ENCODE data around the gene IFNG.
A peak's percentile ranks its signal among the peaks of the same experiment; 100 is the strongest.
"Not testable (repeated sequence)": the region's sequence is repeated elsewhere in the genome, so short reads cannot be mapped to it uniquely, and the experiment has no call there.

Gene IFNG

DNA sequence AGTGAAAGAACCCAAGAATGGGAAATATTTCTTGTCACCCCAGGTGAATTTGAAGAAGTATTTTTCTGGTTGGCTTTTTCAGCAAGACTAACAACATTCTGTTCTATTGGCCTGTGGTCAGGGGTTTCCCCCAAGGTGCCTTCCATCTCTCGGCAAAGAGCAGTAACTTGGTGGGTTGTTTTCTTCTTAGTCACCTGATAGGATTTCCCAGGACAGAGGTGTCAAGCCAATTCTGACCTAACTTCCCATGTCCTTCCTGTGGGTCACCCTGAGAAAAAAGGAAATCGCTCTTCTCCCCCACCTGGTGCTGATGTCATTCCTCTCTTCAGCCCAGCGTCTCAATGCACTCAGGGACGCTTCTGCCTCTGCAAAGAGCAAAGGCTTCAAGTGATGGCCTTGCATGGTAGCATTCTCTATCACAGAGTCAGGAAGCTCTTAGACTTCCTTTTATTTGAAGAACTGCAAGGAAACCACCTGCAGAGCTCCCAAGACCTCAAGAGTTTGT is 16.1 kb upstream of the IFNG start:
- Mint-ChIP-seq H3K4me3 (no peak overlapping the region), H3K9me3 (peaks cover 6% of the 10 kb centered on the region), H3K27ac (peak overlapping the region; percentile 9), H3K36me3 (ENCODE audit: low read depth) (no peaks in the 10 kb centered on the region), H3K4me1 (peaks cover 10% of the 10 kb centered on the region), H3K27me3 (ENCODE audit: low read depth, poor library complexity) (peaks cover 4% of the 10 kb centered on the region)
- TF ChIP-seq, protein P1, sequence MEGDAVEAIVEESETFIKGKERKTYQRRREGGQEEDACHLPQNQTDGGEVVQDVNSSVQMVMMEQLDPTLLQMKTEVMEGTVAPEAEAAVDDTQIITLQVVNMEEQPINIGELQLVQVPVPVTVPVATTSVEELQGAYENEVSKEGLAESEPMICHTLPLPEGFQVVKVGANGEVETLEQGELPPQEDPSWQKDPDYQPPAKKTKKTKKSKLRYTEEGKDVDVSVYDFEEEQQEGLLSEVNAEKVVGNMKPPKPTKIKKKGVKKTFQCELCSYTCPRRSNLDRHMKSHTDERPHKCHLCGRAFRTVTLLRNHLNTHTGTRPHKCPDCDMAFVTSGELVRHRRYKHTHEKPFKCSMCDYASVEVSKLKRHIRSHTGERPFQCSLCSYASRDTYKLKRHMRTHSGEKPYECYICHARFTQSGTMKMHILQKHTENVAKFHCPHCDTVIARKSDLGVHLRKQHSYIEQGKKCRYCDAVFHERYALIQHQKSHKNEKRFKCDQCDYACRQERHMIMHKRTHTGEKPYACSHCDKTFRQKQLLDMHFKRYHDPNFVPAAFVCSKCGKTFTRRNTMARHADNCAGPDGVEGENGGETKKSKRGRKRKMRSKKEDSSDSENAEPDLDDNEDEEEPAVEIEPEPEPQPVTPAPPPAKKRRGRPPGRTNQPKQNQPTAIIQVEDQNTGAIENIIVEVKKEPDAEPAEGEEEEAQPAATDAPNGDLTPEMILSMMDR (IDR thresholded peaks at IDR 0.05): no peak
- no peak for DNase-seq

DNA sequence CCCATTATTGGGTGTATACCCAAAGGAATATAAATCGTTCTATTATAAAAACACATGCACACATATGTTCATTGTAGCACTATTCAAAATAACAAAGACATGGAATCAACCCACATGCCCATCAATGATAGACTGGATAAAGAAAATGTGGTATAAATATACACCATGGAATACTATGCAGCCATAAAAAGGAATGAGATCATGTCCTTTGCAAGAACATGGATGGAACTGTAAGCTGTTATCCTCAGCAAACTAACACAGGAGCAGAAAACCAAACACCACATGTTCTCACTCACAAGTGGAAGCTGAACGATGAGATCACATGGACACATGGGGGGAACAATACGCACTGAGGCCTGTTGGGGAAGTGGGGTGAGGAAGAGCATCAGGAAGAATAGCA is 15.2 kb upstream of the IFNG start:
- not testable (repeated sequence) for H3K36me3 Mint-ChIP-seq (ENCODE audit: low read depth); H3K27me3 Mint-ChIP-seq (ENCODE audit: low read depth, poor library complexity); DNase-seq; H3K4me3 Mint-ChIP-seq; H3K27ac Mint-ChIP-seq; H3K9me3 Mint-ChIP-seq
- H3K4me1 Mint-ChIP-seq: peaks cover 10% of the 10 kb centered on the region

DNA sequence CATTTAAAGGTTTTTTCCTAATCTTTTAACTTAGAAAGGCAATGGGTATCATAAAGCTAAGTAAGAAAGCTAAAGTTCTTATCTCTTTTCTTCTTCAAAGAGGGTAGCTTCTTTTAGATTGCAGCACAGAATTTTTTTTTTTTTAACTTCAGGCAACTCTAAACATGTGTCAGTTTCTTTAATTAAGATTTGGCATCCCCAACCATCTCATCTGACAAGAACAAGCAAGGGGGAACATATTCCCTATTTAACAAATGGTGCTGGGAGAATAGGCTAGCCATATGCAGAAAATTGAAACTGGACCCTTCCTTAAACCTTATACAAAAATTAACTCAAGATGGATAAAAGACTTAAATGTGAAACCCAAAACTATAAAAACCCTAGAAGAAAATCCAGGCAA is 14.3 kb upstream of the IFNG start:
- H3K9me3 Mint-ChIP-seq: peaks cover 6% of the 10 kb centered on the region
- DNase-seq: no peak
- H3K36me3 Mint-ChIP-seq (ENCODE audit: low read depth): no peaks in the 10 kb centered on the region
- H3K4me1 Mint-ChIP-seq: peaks cover 6% of the 10 kb centered on the region
- H3K27ac Mint-ChIP-seq: no peak overlapping the region
- no peak overlapping the region for H3K4me3 Mint-ChIP-seq
- TF ChIP-seq, protein P1 (IDR thresholded peaks at IDR 0.05): no peak
- H3K27me3 Mint-ChIP-seq (ENCODE audit: low read depth, poor library complexity): peaks cover 4% of the 10 kb centered on the region

DNA sequence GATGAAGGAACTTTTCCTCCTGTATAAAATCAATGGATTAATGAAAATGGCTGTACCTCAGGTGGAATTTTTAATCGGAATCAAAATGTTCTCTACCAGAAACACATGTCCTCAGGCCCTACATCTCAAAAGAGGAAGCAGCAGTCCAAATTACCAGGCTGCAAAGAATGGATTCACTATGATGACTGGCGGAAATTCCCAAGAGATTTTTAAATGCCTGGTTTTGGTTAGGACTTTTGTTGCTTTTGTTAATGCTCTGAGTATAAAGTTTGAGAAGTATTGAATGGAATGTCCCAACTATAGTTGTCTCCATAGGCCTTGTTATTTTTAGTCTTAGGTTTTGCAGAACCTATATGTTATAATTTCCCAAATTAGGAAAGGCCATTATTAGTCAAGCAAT is 11.2 kb upstream of the IFNG start:
- H3K4me3 Mint-ChIP-seq: no peak overlapping the region
- no peak for DNase-seq
- TF ChIP-seq, protein P1 (IDR thresholded peaks at IDR 0.05): no peak
- H3K9me3 Mint-ChIP-seq: peaks cover 6% of the 10 kb centered on the region
- no peaks in the 10 kb centered on the region for H3K27me3 Mint-ChIP-seq (ENCODE audit: low read depth, poor library complexity)
- H3K27ac Mint-ChIP-seq: no peak overlapping the region
- H3K4me1 Mint-ChIP-seq: peaks cover 3% of the 10 kb centered on the region
- H3K36me3 Mint-ChIP-seq (ENCODE audit: low read depth): no peaks in the 10 kb centered on the region

- Mint-ChIP-seq H3K27me3 (ENCODE audit: low read depth, poor library complexity) (no peaks in the 10 kb centered on the region), H3K4me1 (no peaks in the 10 kb centered on the region), H3K4me3 (no peak overlapping the region), H3K27ac (no peak overlapping the region), H3K9me3 (no peaks in the 10 kb centered on the region), H3K36me3 (ENCODE audit: low read depth) (no peaks in the 10 kb centered on the region)
- TF ChIP-seq, protein P1 (IDR thresholded peaks at IDR 0.05): no peak
- DNase-seq: no peak
Measured at GRCh38 chr12:68169213-68169889, 9.8 kb upstream of the IFNG start.

DNA sequence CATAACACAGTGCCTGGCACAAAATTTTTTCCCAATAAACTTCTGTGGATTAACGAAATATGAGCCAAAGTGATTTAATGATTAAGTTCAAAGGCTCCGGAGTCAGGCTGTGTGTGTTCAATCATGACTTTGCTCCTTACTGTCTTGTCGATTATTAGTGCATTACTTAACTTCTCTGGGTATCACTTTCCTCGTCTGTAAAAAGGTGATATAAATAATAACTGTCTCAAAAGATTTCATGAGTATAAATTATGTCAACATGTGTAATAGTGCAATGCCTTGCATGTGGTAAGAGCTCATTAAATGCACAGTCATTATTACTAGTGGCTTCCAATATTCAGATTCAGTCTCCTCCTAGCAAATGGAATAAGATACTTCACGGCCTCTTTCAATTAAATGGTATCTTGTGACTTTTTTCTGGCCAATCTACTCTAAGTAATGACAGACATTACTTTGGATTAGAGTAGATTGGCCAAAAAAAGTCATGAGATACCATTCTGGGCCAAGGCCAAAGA is 6.8 kb upstream of the IFNG start:
- H3K9me3 Mint-ChIP-seq: no peaks in the 10 kb centered on the region
- no peak for DNase-seq
- H3K4me3 Mint-ChIP-seq: no peak overlapping the region

More for the DNA sequence above, 6.8 kb upstream of the IFNG start:
- no peaks in the 10 kb centered on the region for H3K27me3 Mint-ChIP-seq (ENCODE audit: low read depth, poor library complexity)
- no peaks in the 10 kb centered on the region for H3K36me3 Mint-ChIP-seq (ENCODE audit: low read depth)
- H3K4me1 Mint-ChIP-seq: no peaks in the 10 kb centered on the region
- TF ChIP-seq, protein P1 (IDR thresholded peaks at IDR 0.05): no peak
- H3K27ac Mint-ChIP-seq: no peak overlapping the region
